GM12878 (cell line): ENCODE data around the gene KRTAP10-7.

Experiments
- BRCA1 ChIP-seq: IDR thresholded peaks from 2 replicates; pipeline ENCODE4 v1.6.1; 2011; ENCODE audit warnings: low read depth, low read length, improper control_type of control experiment
- CBX3 ChIP-seq: fragments of 200-600 bp; sonication (generic); IDR thresholded peaks from 2 replicates; pipeline ENCODE4 v1.6.1; 2016; ENCODE audit warnings: low read depth, borderline replicate concordance
- CTCF ChIP-seq, 3 experiments: IDR thresholded peaks in 2 of 3; conservative IDR thresholded peaks in 1 of 3; 2 replicates each; pipeline ENCODE4 v1.5.1; 2011; ENCODE audit warnings: low read depth in 3 of 3, low read length in 3 of 3, mild to moderate bottlenecking in 3 of 3, control low read depth in 2 of 3, moderate library complexity in 2 of 3, inconsistent platforms in 1 of 3, mixed read lengths in 1 of 3; ENCODE audit not compliant: control insufficient read depth in 2 of 3, insufficient read depth in 1 of 3; ENCODE audit errors: extremely low read depth in 1 of 3
- EP300 ChIP-seq, 2 experiments: fragments of 150-350 bp in 1 of 2; IDR thresholded peaks; 2 replicates each; pipeline ENCODE4 v1.6.1; 2011 to 2012; ENCODE audit warnings: low read depth in 2 of 2, low read length in 2 of 2, borderline replicate concordance in 1 of 2, improper control_type of control experiment in 1 of 2, inconsistent platforms in 1 of 2; ENCODE audit not compliant: control insufficient read depth in 1 of 2
- NFYA ChIP-seq: IDR thresholded peaks from 2 replicates; pipeline ENCODE4 v1.6.1; 2011; ENCODE audit warnings: low read depth, mild to moderate bottlenecking, low read length, improper control_type of control experiment, borderline replicate concordance
- POLR2AphosphoS5 ChIP-seq: IDR thresholded peaks from 2 replicates; pipeline ENCODE4 v1.6.1; 2011; ENCODE audit warnings: mild to moderate bottlenecking, low read length, inconsistent platforms
- RAD21 ChIP-seq: IDR thresholded peaks from 2 replicates; pipeline ENCODE4 v1.6.1; 2011; ENCODE audit warnings: mild to moderate bottlenecking, low read depth, low read length, moderate library complexity; ENCODE audit not compliant: insufficient read depth
- SMC3 ChIP-seq: IDR thresholded peaks from 2 replicates; pipeline ENCODE4 v1.6.1; 2011; ENCODE audit warnings: low read length, improper control_type of control experiment, borderline replicate concordance
- SRF ChIP-seq, 2 experiments: IDR thresholded peaks; 2 replicates each; pipeline ENCODE4 v1.6.1; 2011; ENCODE audit warnings: low read depth in 2 of 2, low read length in 2 of 2, mild to moderate bottlenecking in 1 of 2, moderate library complexity in 1 of 2
- TCF12 ChIP-seq: IDR thresholded peaks from 2 replicates; pipeline ENCODE4 v1.6.1; 2011; ENCODE audit warnings: low read depth, mild to moderate bottlenecking, low read length
- ZNF274 ChIP-seq: IDR thresholded peaks from one replicate; pipeline ENCODE4 v1.8.0; 2011; ENCODE audit not compliant: insufficient read length, insufficient read depth
- TF ChIP-seq, protein P1 (sequence below): fragments of 150-350 bp; IDR thresholded peaks from 2 replicates; pipeline ENCODE4 v1.6.1; 2016; ENCODE audit warnings: low read depth, low read length
- TF ChIP-seq, protein P2 (sequence below): IDR thresholded peaks from 2 replicates; pipeline ENCODE4 v1.6.1; 2012; ENCODE audit warnings: low read depth, low read length, improper control_type of control experiment
- TF ChIP-seq, protein P3 (sequence below): IDR thresholded peaks from 2 replicates; pipeline ENCODE4 v1.6.1; 2011; ENCODE audit warnings: low read depth, mild to moderate bottlenecking, low read length, moderate library complexity, borderline replicate concordance; ENCODE audit errors: extremely low read depth

DNA sequence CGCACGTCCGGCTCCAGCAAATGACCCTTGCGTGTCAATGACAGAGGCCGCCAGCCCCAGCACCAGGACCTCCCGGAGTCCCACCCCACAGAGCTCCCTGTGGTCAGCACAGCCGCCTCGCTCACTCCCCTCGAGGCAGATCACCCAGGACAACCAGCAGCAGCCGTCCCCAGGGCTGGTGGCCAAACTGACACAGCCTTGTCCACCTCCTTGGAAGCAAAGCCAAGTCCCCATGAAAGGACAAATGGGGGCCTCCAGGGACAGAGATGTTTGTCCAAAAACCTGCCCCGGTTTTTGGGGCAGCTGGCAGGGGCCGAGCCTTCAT, 38.9 kb downstream of the KRTAP10-7 start:
- TF ChIP-seq CBX3 (no peak), RAD21 (no peak), POLR2AphosphoS5 (no peak), BRCA1 (no peak), EP300 (IDR thresholded peaks at IDR 0.05; ENCODE audit: borderline replicate concordance in 1 of 2, control insufficient read depth in 1 of 2, low read depth in 2 of 2, low read length in 2 of 2) (no peak), CTCF (IDR thresholded peaks at IDR 0.05 in 2 of 3, conservative IDR thresholded peaks at IDR 0.05 in 1 of 3; ENCODE audit: control insufficient read depth in 2 of 3, extremely low read depth in 1 of 3, insufficient read depth in 1 of 3, low read depth in 3 of 3, low read length in 3 of 3) (no peak), SMC3 (no peak), NFYA (no peak), TCF12 (no peak), SRF (IDR thresholded peaks at IDR 0.05; ENCODE audit: low read depth in 2 of 2, low read length in 2 of 2) (no peak), ZNF274 (no peak)
- TF ChIP-seq, protein P1, sequence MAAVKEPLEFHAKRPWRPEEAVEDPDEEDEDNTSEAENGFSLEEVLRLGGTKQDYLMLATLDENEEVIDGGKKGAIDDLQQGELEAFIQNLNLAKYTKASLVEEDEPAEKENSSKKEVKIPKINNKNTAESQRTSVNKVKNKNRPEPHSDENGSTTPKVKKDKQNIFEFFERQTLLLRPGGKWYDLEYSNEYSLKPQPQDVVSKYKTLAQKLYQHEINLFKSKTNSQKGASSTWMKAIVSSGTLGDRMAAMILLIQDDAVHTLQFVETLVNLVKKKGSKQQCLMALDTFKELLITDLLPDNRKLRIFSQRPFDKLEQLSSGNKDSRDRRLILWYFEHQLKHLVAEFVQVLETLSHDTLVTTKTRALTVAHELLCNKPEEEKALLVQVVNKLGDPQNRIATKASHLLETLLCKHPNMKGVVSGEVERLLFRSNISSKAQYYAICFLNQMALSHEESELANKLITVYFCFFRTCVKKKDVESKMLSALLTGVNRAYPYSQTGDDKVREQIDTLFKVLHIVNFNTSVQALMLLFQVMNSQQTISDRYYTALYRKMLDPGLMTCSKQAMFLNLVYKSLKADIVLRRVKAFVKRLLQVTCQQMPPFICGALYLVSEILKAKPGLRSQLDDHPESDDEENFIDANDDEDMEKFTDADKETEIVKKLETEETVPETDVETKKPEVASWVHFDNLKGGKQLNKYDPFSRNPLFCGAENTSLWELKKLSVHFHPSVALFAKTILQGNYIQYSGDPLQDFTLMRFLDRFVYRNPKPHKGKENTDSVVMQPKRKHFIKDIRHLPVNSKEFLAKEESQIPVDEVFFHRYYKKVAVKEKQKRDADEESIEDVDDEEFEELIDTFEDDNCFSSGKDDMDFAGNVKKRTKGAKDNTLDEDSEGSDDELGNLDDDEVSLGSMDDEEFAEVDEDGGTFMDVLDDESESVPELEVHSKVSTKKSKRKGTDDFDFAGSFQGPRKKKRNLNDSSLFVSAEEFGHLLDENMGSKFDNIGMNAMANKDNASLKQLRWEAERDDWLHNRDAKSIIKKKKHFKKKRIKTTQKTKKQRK = no peak
- TF ChIP-seq, protein P2, sequence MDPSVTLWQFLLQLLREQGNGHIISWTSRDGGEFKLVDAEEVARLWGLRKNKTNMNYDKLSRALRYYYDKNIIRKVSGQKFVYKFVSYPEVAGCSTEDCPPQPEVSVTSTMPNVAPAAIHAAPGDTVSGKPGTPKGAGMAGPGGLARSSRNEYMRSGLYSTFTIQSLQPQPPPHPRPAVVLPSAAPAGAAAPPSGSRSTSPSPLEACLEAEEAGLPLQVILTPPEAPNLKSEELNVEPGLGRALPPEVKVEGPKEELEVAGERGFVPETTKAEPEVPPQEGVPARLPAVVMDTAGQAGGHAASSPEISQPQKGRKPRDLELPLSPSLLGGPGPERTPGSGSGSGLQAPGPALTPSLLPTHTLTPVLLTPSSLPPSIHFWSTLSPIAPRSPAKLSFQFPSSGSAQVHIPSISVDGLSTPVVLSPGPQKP = no peak
- TF ChIP-seq, protein P3, sequence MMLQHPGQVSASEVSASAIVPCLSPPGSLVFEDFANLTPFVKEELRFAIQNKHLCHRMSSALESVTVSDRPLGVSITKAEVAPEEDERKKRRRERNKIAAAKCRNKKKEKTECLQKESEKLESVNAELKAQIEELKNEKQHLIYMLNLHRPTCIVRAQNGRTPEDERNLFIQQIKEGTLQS = no peak
